ENCODE measurements around the gene POLR1H.

GRCh38 chr6:30037182-30037788 lies 23.8 kb upstream of the POLR1H start:
- no peak for TF ChIP-seq MAZ (IDR thresholded peaks at IDR 0.05; ENCODE audit: borderline replicate concordance, low read depth, low read length)
- no peak for TF ChIP-seq ESRRA (IDR thresholded peaks at IDR 0.05; ENCODE audit: borderline replicate concordance, low read length)
- peak; percentile 42 for TF ChIP-seq CTCF (IDR thresholded peaks at IDR 0.05)
- no peak for TF ChIP-seq HOXB5 (CRISPR knock-in tag; IDR thresholded peaks at IDR 0.05)
